Stimulated activated CD4-positive, alpha-beta T cell treated with anti-CD3 and anti-CD28 coated beads, Interleukin-12 subunit alpha, Interleukin-12 subunit beta, amount 100 ng/mL, for 24 hours (primary cell): ENCODE results near the gene ITPR2.
"Not testable (repeated sequence)": the region's sequence is repeated elsewhere in the genome, so short reads cannot be mapped to it uniquely, and the experiment has no call there.

Experiments
- DNase-seq, 2 experiments: peaks; one replicate each; pipeline ENCODE4 v3.0.0-alpha.2; 2020; ENCODE audit warnings: low read depth in 2 of 2

ITPR2 gene

DNA sequence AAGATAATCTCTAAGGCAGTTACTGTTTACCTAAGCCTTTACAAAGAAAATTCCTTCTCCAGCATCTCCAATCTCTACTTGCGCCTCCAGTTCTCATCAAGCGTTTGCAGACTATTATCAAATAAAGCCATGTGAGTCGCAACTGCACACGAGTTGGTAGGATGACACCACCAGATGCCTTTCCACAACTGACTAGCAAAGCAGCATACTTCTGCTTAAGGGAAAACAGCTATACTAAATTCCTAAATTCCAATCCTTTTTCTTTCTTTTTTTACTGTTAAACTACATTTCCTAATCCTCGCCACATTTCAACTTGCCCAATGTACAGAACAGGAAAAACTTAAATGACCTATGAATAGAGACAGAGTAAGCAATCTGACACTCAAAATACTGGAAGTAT lies 166.7 kb downstream of the ITPR2 start:
- DNase-seq = no peak

GRCh38 chr12:26661399-26661798 lies 171.6 kb downstream of the ITPR2 start:
- no peak for DNase-seq

GRCh38 chr12:26659930-26660329 lies 173.1 kb downstream of the ITPR2 start:
- no peak for DNase-seq

- no peak for DNase-seq
Observed at GRCh38 chr12:26658991-26659390, 174.0 kb downstream of the ITPR2 start.

DNA sequence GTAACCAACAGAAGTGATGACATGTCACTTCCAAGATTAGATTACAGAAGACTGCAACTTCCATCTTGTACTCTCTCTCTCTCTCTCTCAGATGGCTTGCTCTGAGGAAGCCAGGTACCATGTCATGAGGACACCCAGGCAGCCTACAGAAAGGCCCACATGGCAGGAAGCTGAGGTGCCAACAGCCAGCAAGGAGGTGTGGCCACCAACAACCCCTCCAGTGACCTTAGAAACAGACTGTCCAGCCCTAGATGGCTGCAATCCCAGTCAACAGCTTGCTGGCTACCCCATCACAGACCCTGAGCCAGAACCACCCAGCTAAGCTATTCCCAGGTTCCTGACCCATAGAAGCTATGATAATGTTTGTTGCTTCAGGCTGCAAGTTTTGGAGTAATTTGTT lies 178.4 kb downstream of the ITPR2 start:
- no peak for DNase-seq

- peak; percentile 20 to 45 for DNase-seq
Observed at GRCh38 chr12:26651566-26652188, 181.3 kb downstream of the ITPR2 start.

DNA sequence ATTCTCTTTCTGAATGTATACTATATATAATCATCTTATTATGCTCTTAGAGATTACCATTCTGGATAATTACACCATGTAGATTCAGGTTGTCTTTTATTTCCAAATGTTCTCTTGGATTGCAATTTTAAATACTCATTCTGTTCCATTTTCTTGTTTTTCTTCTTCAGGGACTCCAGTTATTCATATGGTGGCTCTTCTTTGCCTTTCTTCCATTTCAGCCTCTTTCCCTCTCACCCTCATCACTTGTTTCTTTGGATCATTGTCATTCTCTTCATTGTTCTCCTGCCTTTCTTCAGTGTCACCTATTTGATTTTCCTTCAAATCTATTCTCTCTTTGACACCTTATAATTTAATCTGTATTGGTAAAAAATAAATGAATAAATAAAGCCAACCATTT lies 182.0 kb downstream of the ITPR2 start:
- DNase-seq = no peak

- no peak for DNase-seq
Observed at GRCh38 chr12:26648999-26649398, 184.0 kb downstream of the ITPR2 start.

GRCh38 chr12:26648584-26648983 lies 184.4 kb downstream of the ITPR2 start:
- no peak for DNase-seq

GRCh38 chr12:26648066-26648465 lies 184.9 kb downstream of the ITPR2 start:
- no peak for DNase-seq

DNA sequence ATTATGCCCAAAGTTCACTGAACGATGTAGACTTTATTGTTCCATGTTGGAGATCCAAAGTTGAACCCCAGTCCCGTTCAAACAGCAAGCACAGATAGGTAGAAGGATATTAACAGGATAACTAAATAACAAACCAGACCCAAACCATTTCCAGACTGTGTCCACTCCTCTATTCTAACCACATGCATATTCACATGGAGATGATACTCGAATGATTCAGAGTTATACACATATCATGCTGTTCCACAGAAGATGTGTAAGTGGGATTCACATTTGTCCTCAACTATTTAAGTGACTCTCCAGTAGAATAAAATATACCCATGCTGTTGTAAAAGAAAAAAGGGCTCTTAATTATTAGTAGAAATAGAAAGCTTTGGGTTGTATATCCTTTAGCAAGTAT lies 185.9 kb downstream of the ITPR2 start:
- no peak for DNase-seq

GRCh38 chr12:26646571-26646970 lies 186.4 kb downstream of the ITPR2 start:
- no peak for DNase-seq

GRCh38 chr12:26644376-26644775 lies 188.6 kb downstream of the ITPR2 start:
- DNase-seq = not testable (repeated sequence)

DNA sequence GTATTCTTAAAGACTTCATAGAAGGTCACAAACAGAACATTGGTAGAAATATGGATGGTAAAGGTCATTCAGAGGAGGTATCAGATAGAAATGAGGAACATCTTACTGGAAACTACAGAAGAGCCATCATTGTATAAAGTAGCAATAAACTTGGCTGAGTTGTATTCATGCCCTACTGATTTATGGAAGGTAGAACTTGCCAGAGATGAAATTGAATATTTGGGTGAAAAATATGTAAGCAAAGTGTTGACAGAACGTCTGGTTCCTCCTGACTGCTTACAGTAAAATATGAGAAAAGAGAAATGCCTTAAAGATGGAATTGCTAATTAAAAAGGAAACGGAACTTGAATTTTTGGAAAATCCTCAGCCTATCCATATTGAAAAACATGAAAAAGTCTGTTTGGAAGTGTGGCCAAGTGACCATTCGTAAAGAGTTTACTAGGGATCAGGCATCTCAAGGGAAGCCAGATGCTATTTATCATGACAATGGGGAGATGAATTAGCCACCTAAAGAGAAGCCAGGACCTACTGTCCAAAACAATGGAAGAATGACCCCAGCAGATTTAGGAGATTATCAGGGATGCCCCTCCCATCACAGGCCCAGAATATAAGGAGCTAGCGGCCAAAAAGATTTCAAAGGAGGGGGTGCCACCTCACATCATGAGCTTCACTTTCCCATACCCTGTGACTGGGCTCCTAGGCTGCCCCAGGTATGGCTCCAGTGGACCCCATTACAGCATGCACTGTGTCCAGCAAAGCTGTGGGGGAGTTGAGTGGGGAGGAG lies 189.3 kb downstream of the ITPR2 start:
- no peak for DNase-seq

DNA sequence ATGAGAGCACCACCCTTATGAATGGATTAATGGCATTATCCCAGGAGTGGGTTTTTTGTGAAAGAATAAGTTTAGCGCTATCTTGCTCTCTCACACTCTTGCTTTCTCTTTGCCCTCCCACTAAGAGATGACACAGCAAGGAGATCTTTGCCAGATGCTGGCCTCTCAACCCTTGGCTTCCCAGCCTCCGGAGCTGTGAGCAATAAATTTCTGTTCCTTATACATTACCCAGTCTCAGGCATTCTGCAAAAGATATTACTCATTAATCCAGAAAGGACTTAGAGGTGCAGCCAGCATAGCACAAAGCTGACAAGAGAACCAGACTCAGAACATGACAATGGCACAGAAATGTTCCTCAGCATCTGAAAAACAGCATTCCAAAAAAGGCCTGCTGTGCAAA lies 190.6 kb downstream of the ITPR2 start:
- no peak for DNase-seq

GRCh38 chr12:26636710-26637328 lies 196.2 kb downstream of the ITPR2 start:
- DNase-seq = no peak

GRCh38 chr12:26633591-26634210 lies 199.3 kb downstream of the ITPR2 start:
- no peak for DNase-seq

GRCh38 chr12:26632756-26633155 lies 200.2 kb downstream of the ITPR2 start:
- DNase-seq = no peak

GRCh38 chr12:26631846-26632245 lies 201.1 kb downstream of the ITPR2 start:
- DNase-seq = no peak

DNA sequence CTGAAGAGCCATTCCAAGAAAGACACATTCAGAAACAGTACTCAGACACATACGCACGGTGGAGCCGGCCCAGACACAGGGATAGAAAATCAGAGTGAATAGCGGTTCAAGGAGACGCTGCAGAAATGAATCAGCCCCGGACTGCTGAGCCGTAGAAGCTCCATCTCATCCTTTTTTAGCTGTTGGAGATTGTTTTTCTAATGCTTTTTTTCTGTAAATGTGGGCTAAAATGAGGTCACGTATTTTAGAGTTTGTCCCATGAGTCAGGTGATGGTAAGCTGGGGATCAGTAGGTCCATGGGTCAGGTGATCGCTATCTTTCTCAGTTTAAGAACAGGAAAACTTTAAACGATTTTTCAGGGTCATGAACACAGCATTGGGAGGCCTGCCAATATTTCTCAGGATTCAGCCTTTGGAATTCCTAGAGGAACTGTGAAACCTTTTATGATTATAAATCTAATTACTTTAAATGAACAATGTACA lies 202.4 kb downstream of the ITPR2 start:
- DNase-seq = no peak

GRCh38 chr12:26629864-26630263 lies 203.1 kb downstream of the ITPR2 start:
- no peak for DNase-seq

- DNase-seq = no peak
Observed at GRCh38 chr12:26628234-26628633, 204.8 kb downstream of the ITPR2 start.
